ENCODE data around the gene RCAN3. TPM values are rescaled to one million over a fixed set of nuclear protein-coding genes. Genes with fewer than 3 reads are reported as not detected.
"Not testable (repeated sequence)": the region's sequence is repeated elsewhere in the genome, so short reads cannot be mapped to it uniquely, and the experiment has no call there.

Gene RCAN3
- total RNA-seq, 1 donor from 2014 or later, result 7.6 TPM

- DNase-seq, result no peak
Observed at GRCh38 chr1:24486331-24487065, 16.1 kb upstream of the RCAN3 start.

- no peak for DNase-seq
Observed at GRCh38 chr1:24487455-24487854, 15.2 kb upstream of the RCAN3 start.

GRCh38 chr1:24488159-24488558, 14.5 kb upstream of the RCAN3 start:
- DNase-seq, result not testable (repeated sequence)

- DNase-seq, result no peak
Observed at GRCh38 chr1:24489674-24490073, 13.0 kb upstream of the RCAN3 start.

- DNase-seq, result no peak
Observed at GRCh38 chr1:24490101-24490781, 12.4 kb upstream of the RCAN3 start.

GRCh38 chr1:24491577-24492360, 10.9 kb upstream of the RCAN3 start:
- DNase-seq, result no peak

- not testable (repeated sequence) for DNase-seq
Observed at GRCh38 chr1:24492935-24493334, 9.7 kb upstream of the RCAN3 start.

- no peak for DNase-seq
Observed at GRCh38 chr1:24493785-24494184, 8.9 kb upstream of the RCAN3 start.

- DNase-seq, result no peak
Observed at GRCh38 chr1:24498589-24498988, 4.0 kb upstream of the RCAN3 start.

- no peak for DNase-seq
Observed at GRCh38 chr1:24500448-24501048, 2.1 kb upstream of the RCAN3 start.

- DNase-seq, result peak; percentile 13
Observed at GRCh38 chr1:24501371-24502064, 1.1 kb upstream of the RCAN3 start.

GRCh38 chr1:24502065-24502708, 449 bp upstream of the RCAN3 start:
- peak; percentile 78 for DNase-seq

GRCh38 chr1:24503059-24503751, 569 bp downstream of the RCAN3 start:
- DNase-seq, result peak; percentile 22

- no peak for DNase-seq
Observed at GRCh38 chr1:24503870-24504523, 1.4 kb downstream of the RCAN3 start.

GRCh38 chr1:24504560-24504959, 1.9 kb downstream of the RCAN3 start:
- no peak for DNase-seq

- DNase-seq, result no peak
Observed at GRCh38 chr1:24505816-24506215, 3.2 kb downstream of the RCAN3 start.

GRCh38 chr1:24506691-24507381, 4.2 kb downstream of the RCAN3 start:
- no peak for DNase-seq

- no peak for DNase-seq
Observed at GRCh38 chr1:24507405-24507804, 4.8 kb downstream of the RCAN3 start.

GRCh38 chr1:24508911-24509310, 6.3 kb downstream of the RCAN3 start:
- DNase-seq, result no peak

GRCh38 chr1:24513706-24514105, 11.1 kb downstream of the RCAN3 start:
- DNase-seq, result no peak

Data from tongue (tissue), 2 donors.